Epithelial cell of prostate (primary cell): ENCODE measurements around the gene TAF10.

Experiments
- DNase-seq: peaks from one replicate; pipeline ENCODE4 v3.0.0-alpha.2; 2011; ENCODE audit warnings: low read depth, low spot score
- H3K27ac ChIP-seq: fragments of 450-650 bp; 2 replicates; pipeline ENCODE4 v1.5.1; 2017; ENCODE audit warnings: mild to moderate bottlenecking

The TAF10 gene

DNA sequence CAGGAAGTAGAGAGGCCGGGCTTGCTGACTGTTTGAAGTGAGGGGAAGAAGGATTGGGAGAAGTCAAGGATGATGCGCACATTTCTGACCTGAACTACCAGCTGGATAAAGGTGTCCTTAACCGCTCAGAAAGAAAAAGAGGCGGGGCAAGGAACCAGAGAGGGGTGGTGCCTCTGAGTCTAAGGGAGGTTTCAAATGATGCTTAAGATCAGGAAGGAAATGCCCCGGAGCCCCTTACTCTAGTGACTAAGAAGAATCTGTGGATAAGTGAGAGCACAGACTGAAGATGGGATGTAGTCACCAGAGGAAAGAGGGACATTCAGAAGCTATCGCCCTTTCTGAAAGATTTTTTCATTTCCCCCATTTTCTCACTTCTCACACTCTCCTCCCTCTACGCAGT is 30.9 kb upstream of the TAF10 start:
- no peak for DNase-seq

DNA sequence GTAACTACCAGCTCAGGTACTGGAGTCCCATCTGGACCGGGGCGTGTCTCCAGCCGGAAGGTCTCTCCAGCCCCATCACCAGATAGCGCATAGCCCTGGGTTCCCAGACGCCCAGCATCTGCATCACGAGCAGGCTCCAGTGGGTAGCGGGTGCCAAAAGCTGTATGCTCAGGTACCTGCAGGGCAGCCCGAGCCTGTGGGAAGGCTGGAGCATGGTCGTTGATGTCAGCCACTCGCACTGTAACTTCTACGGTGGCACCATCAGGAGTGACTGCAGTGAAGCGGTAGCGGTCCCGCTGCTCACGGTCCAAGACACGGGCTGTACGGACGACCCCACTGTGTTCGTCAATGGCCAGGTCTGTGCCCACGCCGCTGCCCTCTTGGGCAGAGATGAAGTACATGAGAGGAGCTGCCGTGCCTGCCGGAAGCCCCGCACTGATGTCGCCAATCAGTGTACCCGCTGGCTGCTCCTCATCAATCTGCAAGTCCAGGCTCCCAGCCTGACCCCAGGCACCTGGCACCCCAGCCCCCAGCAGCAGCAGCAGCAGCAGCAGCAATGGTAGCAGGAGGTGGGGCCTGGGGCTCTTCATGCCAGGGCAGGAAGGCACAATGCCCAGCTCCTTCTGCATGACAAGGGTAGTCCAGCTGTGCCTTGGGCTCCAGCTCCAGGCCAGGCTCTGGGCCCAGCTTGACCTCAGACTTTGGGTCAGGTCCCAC is 29.1 kb upstream of the TAF10 start:
- no peak for DNase-seq
- H3K27ac ChIP-seq = no peak overlapping the region

More for the DNA sequence above, 30.9 kb upstream of the TAF10 start:
- H3K27ac ChIP-seq = no peak overlapping the region

DNA sequence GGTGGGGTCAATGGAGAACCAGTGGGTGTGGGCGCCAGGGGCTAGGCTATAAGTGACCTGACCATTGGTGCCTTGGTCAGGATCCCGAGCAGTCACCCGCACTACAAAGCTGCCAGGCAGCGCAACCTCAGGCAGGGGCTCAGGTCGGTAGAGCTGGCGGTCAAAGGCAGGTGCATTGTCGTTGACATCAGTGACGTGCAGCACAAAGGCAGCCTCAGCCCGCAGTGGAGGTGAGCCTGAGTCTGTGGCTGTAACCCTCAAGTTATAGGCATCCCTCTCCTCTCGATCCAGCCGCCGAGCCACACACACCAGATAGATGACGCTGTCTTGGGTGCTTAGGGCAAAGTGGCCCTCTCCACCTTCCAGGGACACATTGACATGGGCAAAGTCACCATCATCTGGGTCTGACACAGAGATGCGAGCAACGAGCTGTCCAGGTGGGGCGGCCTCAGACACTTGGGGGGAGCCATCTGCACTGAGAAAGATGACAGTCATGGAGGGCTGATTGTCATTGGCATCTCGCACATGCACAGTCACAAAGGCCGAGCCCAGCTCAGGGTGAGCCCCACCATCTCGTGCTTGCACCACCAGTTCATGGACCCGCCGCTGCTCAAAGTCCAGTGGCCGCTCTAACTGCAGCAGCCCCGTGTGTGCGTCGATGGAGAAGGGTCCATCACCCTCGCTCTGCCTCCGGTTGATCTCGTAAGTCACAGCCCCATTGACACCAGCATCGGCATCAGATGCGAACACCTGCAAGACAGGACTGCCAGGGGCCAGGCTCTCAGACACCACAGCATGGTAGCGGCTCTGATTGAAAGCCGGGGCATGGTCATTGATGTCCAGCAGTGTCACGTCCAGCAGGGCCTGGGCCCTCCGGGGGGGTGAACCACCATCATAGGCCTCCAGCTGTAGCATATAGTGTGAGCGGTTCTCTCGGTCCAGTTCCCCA is 28.3 kb upstream of the TAF10 start:
- no peak overlapping the region for H3K27ac ChIP-seq
- no peak for DNase-seq

DNA sequence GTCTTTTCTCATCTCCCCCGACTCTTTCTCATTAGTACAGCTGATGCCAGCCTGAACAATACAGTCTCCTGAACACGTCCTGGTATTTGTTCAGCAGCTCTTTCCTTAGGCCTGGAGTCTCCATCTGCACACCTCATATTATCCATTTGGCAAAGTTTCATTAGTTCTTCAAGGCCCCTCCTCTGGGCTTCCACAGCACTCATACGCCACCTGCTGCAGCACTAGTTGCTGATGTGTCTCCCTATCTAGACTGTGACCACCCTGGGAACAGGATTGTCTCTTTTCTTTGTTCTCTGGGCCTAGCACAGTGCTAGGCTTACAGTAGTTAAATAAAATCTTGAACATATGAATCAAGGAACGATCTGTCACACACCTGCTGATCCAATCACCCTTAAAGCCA is 26.4 kb upstream of the TAF10 start:
- no peak for DNase-seq
- no peak overlapping the region for H3K27ac ChIP-seq

DNA sequence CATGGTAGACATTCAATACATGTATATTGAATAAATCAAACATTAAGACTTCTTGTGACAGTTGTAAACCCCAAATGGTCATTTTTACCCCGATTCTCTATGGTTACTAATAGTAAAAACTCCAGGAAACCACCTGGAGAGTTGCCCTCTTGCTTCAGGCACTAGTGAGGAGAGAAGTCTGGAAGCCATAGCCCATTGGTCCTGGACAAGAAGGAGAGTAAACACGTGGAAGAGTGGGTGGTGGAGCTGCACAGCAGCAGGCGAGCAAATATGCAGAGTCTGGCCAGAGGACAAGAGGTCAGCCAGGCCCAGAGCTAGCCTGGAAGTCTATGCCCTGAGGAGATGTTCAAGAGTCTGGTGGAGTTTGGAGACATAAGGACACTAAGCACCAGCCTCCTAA is 25.9 kb upstream of the TAF10 start:
- no peak for DNase-seq
- H3K27ac ChIP-seq = no peak overlapping the region

DNA sequence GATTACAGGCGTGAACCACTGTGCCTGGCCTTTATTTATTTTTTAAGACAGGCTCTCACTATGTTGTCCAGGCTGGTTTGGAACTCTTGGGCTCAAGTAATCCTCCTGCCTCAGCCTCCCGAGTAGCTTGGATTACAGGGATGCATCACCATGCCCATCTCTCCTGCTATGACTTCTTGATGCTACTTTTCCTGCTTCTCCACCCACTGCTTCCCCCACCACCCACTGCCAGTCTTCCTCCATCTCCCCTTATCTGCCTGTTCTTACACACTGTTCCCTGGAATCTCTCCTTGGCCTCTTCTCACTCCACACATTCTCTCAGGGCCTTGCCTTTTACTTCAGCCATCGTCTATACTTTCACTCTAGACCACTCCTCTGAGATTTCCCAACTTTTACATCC is 24.5 kb upstream of the TAF10 start:
- H3K27ac ChIP-seq = no peak overlapping the region
- no peak for DNase-seq

DNA sequence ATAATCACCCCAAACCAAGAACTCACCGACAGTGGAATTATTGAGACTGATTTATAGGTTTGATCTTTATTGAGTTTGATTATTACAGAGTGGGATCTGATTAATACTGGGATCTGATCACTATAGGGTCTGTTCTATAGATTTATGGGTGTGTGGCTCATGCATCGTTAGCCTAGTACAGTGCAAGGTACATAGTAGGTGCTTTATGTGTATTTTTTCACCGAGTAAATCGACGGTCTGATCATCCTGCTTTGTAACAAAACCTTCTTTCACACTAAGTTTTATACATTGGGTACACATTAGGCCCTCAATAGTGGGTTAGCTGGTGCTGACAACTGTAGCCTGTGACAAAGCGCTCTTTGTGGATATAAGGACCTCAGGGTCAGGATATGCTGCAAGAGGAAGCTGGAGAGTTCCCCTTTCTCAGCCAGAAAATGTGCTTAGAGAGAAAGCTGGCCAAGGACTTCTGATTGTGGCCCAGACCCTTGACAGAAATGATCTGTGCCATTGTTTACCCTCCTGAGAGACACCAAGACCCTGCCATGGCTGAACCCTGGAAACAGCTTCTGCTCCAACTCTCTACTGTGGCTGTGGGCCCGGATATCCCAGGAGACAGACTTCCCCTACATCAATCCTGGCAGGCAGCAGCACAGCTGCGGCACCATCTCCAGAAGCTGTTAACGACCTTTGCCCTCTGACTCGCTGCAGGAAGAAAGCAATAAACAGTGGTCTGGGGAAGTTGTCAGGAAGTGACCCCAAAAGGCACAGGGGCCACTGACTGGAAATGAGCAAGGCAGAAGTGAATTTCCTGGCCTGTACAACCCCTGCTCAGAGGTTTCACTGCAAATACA is 23.3 kb upstream of the TAF10 start:
- no peak for DNase-seq
- no peak overlapping the region for H3K27ac ChIP-seq

DNA sequence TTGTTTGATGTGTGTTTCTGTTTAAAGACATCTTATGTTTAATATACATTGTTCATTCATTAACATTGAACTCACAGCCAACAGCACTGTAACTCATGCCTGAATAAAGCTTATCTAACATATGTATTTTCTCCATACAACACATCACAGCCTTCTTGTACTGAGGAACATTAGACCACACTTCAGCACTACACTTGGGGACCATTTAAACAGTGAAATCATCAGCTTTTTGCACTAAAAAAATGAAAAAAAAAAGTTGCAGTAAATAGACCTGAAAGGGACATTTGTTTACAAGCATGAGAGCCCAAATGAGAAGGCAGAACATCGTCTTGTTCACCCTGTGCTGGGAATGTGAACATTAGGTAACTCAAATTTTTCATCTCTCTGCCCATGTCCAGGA is 22.5 kb upstream of the TAF10 start:
- no peak for DNase-seq
- H3K27ac ChIP-seq = no peak overlapping the region

DNA sequence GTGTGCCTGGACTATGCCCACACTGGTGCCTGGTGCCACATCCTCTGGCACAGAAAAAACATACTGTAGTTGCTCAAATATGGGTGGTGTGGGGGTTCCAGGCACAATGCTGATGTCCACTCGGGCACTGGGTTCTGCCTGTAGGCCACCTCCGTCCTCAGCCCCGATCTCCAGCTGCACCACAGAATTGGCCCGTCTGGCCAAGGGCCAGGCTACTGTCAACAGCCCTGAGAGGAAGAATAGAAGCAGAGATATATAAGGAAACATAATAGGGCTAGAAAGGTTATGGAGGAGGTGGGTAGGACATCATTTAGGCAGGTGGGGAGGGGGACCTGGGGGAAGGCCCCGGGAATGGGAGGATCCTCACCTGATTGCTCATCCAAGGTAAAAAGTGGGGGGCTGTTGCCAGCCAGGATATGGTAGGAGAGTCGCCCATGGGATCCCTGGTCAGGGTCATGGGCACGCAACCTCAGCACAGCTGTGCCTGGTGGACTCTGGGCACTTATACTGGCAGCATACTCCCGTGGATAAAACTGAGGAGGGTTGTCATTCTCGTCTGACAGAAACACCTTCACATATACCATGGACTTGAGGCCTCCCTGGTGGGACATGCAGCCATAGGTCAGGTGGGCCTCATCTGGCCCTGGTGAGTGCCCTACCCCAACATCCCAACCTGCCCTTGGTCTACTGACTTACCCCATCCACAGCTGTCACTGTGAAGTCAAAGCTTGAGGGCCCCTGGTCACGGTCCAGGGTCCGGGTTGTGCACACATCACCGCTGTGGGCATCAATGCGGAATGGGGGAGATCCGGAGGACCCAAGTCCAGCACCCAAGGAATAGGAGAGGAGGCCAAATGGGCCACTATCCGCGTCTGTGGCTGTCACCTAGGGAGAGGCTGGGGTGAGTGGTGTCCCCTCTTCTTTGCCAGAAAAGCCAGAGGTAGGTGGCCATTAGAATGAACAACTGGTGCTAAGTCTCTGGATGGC is 21.7 kb upstream of the TAF10 start:
- no peak overlapping the region for H3K27ac ChIP-seq
- DNase-seq = no peak

DNA sequence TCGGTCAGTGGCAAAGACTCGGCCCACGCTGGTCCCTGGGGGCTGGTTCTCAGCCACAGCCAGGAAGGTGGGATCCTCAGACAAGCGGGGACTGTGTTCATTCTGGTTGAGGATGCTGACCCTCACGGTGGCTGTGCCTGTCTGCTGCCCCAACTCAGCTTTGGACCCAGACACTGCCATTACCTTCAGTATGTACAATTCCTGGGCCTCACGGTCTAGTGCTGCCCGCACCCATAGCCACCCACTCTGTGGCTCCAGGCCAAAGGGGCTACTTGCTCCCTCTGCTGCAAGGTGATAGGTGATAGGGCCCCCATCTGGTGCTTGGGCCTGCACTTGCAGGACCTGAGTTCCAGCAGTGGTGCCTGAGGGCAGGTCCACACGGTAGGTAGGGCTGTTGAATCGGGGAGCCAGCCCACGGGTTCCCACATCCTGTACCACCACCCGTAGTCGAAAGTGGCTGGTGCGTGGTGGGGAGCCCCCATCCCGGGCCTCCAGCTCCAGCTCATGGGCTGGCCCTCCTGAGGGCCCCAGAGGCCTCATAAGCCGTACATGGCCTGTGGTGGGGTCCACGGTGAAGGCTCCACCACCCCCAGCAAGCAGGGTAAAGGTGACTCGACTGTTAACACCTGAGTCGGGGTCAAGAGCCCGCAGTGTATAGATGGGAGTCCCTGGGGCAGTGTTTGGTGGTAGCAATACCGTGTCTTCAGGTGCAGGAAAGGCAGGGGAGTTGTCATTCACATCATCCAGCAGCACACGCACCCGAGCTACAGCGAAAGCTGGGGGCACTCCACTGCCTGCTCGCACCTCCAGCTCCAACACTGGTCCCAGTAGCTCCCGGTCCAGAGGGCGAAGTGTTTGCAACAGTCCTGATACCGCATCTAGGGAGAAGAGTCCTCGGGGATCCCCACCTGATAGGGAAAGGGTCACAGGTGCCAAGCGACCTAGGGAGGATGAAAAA is 20.4 kb upstream of the TAF10 start:
- no peak overlapping the region for H3K27ac ChIP-seq
- DNase-seq = no peak

DNA sequence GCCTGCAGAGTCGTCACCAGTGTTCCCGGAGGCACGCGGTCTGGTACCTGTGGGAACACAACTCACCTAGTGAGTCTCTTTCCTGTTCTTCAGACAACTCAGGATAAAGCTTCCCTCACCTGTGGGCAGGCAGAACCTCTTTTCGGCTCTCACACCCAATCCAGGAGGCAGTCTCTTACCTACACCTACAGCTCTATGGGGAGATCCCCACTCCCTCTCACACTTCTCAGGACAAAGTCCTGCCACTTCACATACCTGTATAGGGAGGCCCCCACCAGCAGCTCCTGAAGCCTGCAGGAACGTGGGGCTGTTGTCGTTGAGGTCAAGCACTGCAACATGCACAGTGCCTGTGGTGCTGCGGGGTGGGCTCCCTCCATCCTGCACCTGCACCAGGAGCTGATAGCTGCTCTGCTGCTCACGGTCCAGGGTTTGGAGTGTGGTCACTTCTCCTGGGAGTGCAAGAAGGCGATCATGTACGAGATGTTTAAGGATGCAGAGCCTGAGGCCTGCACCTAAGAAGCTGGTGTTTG is 19.4 kb upstream of the TAF10 start:
- H3K27ac ChIP-seq = no peak overlapping the region
- no peak for DNase-seq

DNA sequence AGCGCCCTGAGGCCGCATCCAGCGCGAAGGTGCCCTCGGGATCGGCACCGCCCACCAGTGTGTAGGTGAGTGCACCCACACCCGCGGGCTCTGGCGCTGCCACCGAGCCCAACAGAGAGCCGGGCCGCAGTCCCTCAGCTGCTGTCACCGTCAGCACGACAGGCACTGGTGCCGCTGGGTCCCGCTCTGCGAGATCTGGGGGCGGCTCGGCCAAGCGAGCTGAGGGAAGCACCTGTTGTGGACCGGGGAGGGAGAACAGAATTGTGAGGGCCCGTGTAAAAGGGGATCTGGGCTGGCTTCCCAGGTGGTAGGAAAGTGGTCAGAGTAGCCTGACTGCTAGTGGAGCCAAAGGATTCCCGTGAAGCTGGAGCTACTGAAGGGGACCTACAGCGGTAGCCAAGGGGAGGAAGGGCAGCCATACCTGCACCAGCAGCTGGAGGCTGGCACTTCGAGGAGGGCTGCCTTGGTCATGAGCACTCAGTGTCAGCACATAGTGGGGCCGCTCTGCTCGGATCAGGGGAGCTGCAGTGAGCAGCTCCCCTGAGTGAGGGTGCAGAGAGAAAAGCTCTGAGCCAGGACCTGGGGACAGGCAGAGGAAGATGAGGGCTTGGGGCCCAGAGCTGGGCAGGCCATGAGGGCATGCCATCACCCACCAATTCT is 18.7 kb upstream of the TAF10 start:
- no peak overlapping the region for H3K27ac ChIP-seq
- no peak for DNase-seq

DNA sequence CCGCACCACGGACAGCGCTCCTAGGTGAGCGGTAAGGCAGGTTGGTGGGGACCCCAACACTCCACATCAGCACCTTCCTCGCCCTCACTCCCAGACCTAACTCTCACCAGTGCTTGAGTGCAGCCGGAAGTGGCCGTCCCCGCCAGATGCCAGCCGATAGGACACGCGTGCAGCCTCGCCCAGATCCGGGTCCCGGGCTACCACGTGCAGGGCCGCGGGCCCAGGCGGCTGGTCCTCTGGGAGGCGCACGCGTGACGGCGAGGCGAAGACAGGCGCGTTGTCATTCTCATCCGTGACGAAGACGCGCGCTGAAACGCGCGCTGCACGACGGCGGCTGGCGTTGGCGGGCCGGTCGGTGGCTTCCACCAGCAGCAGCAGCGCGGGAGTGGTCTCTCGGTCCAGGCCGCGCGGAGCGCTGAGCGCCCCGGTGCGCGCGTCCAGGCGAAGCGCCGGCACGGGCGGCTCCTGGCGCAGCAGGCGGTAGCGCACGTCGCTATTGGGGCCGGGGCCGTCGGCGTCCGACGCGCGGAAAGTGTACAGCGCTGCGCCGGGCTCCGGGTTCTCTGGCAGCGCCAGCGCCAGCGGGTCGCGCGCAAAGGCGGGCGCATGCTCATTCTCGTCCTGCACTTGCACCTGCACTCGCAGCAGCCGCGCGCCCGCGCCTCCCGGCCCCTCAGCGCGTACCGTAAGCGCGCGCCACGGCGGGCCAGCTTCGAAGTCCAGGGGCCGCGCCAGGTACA is 18.0 kb upstream of the TAF10 start:
- no peak overlapping the region for H3K27ac ChIP-seq
- DNase-seq = no peak

DNA sequence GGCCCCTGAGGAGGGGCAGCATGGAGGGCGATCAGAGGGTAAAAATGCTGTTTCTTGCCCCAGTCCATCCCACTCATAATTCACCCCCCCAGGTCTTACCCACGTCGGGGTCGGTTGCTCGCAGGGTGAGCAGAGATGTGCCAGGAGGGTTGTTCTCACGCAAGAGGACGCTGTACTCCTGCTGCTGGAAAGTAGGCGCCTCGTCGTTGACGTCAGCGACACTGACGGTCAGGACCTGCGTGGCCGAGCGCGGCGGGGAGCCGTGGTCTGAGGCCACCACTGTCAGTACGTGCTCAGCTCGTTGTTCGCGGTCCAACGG is 17.5 kb upstream of the TAF10 start:
- no peak overlapping the region for H3K27ac ChIP-seq
- DNase-seq = no peak

DNA sequence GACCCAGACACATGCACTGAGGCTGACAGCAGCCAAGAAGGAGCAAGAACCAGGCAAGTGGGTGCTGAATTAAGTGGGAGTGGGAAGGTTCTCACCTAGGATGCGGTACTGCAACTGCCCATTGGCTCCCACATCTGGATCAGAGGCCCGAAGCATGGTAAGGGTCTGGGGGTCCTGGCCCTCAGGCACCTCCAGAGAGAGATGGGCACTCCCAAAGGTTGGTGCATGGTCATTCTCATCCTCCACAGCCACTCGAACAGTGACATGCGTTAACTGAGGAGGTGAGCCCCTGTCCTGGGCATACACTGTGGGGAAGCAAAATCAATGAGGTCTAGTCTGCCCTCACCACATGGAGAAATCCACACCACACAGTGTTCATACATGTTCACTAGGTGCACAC is 16.5 kb upstream of the TAF10 start:
- DNase-seq = no peak
- H3K27ac ChIP-seq = no peak overlapping the region

DNA sequence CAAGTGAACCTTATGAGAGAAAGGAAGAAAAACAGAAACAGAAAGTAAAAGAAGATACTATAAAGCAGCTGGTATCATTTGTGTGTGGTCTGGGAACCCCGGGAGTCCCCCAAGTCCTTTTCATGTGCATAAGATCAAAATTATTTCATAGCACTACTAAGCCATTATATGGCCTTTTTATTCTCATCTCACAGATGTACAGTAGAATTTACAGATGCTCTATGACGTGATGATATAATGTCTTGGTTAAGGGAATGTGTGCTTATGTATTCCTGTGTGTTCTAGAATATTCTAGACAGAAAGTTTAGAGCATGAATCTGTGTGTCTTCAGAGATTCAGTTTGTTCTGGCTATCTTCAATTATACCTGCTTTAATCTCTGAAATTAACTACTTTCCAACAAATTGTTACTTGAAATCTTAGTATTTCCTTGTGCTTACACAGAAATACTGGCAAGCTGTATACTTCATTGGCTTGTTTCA is 15.8 kb upstream of the TAF10 start:
- DNase-seq = no peak
- no peak overlapping the region for H3K27ac ChIP-seq
